ENCODE measurements around the gene ADCY10. TPM values are rescaled to one million over a fixed set of nuclear protein-coding genes. Genes with fewer than 3 reads are reported as not detected.
A peak's percentile ranks its signal among the peaks of the same experiment; 100 is the strongest.

The ADCY10 gene
- total RNA-seq, 1 experiment from 2014 or later, result 0.20 TPM

DNA sequence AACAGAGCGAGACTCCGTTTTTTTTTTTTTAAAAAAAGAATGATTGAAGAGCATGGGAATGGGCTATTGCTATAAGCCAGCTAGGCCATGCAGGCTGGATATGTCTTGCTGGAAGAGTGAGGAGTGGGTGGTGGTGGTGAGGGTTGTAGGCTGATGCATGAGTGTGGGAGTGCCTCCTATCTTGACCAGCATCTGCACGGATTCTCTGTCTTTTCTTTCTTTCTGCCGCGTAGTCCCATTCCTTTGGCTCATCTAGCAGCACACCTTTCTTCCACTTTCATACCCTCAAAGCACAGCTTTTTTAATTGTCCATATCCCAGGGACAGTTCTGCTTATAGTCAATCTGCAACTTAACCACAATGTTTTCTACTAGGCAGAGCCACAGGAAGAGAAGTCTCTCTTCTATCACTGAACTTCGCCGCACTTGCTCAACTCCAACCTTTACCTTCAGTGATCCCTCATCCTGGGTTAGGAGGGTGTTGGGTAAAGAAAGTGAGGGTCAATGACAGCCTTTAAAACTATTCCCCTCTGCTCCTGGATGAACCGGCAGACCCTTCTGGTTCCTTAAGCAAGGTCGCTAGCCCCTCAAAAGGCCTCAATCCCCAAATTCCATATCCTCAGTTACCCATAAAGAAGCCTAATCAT lies 15.2 kb downstream of the ADCY10 start:
- TF ChIP-seq, protein P1, sequence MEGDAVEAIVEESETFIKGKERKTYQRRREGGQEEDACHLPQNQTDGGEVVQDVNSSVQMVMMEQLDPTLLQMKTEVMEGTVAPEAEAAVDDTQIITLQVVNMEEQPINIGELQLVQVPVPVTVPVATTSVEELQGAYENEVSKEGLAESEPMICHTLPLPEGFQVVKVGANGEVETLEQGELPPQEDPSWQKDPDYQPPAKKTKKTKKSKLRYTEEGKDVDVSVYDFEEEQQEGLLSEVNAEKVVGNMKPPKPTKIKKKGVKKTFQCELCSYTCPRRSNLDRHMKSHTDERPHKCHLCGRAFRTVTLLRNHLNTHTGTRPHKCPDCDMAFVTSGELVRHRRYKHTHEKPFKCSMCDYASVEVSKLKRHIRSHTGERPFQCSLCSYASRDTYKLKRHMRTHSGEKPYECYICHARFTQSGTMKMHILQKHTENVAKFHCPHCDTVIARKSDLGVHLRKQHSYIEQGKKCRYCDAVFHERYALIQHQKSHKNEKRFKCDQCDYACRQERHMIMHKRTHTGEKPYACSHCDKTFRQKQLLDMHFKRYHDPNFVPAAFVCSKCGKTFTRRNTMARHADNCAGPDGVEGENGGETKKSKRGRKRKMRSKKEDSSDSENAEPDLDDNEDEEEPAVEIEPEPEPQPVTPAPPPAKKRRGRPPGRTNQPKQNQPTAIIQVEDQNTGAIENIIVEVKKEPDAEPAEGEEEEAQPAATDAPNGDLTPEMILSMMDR (conservative IDR thresholded peaks at IDR 0.05), result no peak
- H3K27ac Mint-ChIP-seq, result peak overlapping the region in 1 of 3 experiments; percentile 78; a peak in 3 of 7 replicates

More for the DNA sequence above, 15.2 kb downstream of the ADCY10 start:
- Histone ChIP-seq H3K79me2 (ENCODE audit: insufficient read depth, low read length) (no peaks in the 10 kb centered on the region), H3K14ac (ENCODE audit: insufficient read depth, low read length) (no peak overlapping the region), H2BK15ac (ENCODE audit: low read depth, low read length) (no peak overlapping the region), H4K20me1 (ENCODE audit: control insufficient read depth, insufficient read depth, insufficient read length) (no peaks in the 10 kb centered on the region), H2BK12ac (ENCODE audit: insufficient read length, low read depth, low read length) (no peak overlapping the region), H2BK120ac (ENCODE audit: low read depth, low read length, poor library complexity, severe bottlenecking) (no peak overlapping the region), H3K4me1 (ENCODE audit: insufficient read depth, low read length) (no peaks in the 10 kb centered on the region; the same call in 1 of the 2 replicates), H4K8ac (replicated peaks; ENCODE audit: insufficient read length, low read depth, low read length) (no peak overlapping the region), H3T11ph (ENCODE audit: low read length) (no peak overlapping the region), H3K18ac (ENCODE audit: insufficient read length, low read depth, low read length) (no peak overlapping the region), H4K5ac (ENCODE audit: insufficient read length, low read depth, low read length) (no peak overlapping the region), H4K91ac (ENCODE audit: insufficient read length, low read depth, low read length) (no peak overlapping the region), H2BK5ac (ENCODE audit: insufficient read length, low read length) (no peak overlapping the region), H3K23me2 (ENCODE audit: insufficient read length, low read depth, low read length, poor library complexity, severe bottlenecking) (no peaks in the 10 kb centered on the region), H3K4ac (ENCODE audit: low read depth, low read length) (no peak overlapping the region), H2AK5ac (ENCODE audit: insufficient read length, low read length) (no peak overlapping the region), H2AFZ (ENCODE audit: low read length) (no peak overlapping the region), H3K79me1 (ENCODE audit: insufficient read depth, low read depth, low read length, poor library complexity, severe bottlenecking) (no peaks in the 10 kb centered on the region), H3K56ac (ENCODE audit: insufficient read length, low read depth, low read length) (no peak overlapping the region), H3K4me2 (ENCODE audit: insufficient read depth, insufficient read length, low read length) (no peak overlapping the region), H3K27ac (ENCODE audit: insufficient read length, low read depth, low read length) (no peak overlapping the region), H2BK20ac (ENCODE audit: low read depth, low read length, poor library complexity, severe bottlenecking) (no peak overlapping the region), H3K9ac (ENCODE audit: extremely low read depth, insufficient read length, low read length) (no peak overlapping the region), H3K9me3 (ENCODE audit: control insufficient read depth, low read depth, low read length) (no peaks in the 10 kb centered on the region), H3K23ac (ENCODE audit: insufficient read length, low read depth, low read length) (no peak overlapping the region), H3K27me3 (ENCODE audit: insufficient read depth, low read length) (no peaks in the 10 kb centered on the region)
- Mint-ChIP-seq H3K4me3 (no peak overlapping the region), H3K27me3 (ENCODE audit: low read depth) (no peaks in the 10 kb centered on the region), H3K4me1 (no peaks in the 10 kb centered on the region), H3K9me3 (no peaks in the 10 kb centered on the region), H3K36me3 (ENCODE audit: insufficient read depth in 1 of 3, low read depth in 3 of 3) (no peaks in the 10 kb centered on the region)
- DNase-seq, result no peak
- WGBS (ENCODE audit: extremely low coverage, insufficient read length, low lambda C conversion rate), result no CpG with 5 or more reads among the region's 9 CpGs

Data from H9 (cell line).